PC-9 (cell line): Measurements from ENCODE around the gene ZNF43. TPM values are rescaled to one million over a fixed set of nuclear protein-coding genes. Genes with fewer than 3 reads are reported as not detected.
"Not testable (repeated sequence)": the region's sequence is repeated elsewhere in the genome, so short reads cannot be mapped to it uniquely, and the experiment has no call there.

Experiments used
- Bru-seq: library from RNA; stranded (reverse); fragments of 400-500 nt; gene quantifications from one replicate; lab custom pipeline; 2021; lab: Mats Ljungman, UMichigan
- BruChase-seq, 2 experiments: library from RNA; stranded (reverse); fragments of 400-500 nt; gene quantifications; one replicate each; lab custom pipeline; 2021; lab: Mats Ljungman, UMichigan
- BruUV-seq: library from RNA; stranded (reverse); fragments of 400-500 nt; replicated peaks from 2 replicates; lab custom pipeline; 2021; lab: Mats Ljungman, UMichigan
- CTCF ChIA-PET: fragments of 300-600 bp; sonication (Branson Sonifier 250); formaldehyde crosslinking; loops from one replicate; lab custom pipeline; 2022; ENCODE audit warnings: antibody characterized with exemption; lab: Charles Lee
- POLR2A ChIA-PET: fragments of 300-600 bp; sonication (Branson Sonifier 250); formaldehyde crosslinking; loops from one replicate; lab custom pipeline; 2022; ENCODE audit warnings: antibody characterized with exemption; ENCODE audit not compliant: unreplicated experiment; lab: Charles Lee
- DNase-seq, 2 experiments: peaks; one replicate each; pipeline versions ENCODE4 v3.0.0 to v3.0.0-alpha.2; 2015 to 2022; ENCODE audit warnings: mixed read lengths in 1 of 2
- H2AFZ ChIP-seq: fragments of 200-600 bp; sonication (generic); 2 replicates; pipeline ENCODE4 v1.8.1; 2017; ENCODE audit warnings: antibody characterized with exemption
- H3F3A ChIP-seq: fragments of 200-600 bp; sonication (generic); 2 replicates; pipeline ENCODE4 v1.8.1; 2017; ENCODE audit warnings: antibody characterized with exemption, mild to moderate bottlenecking, low read depth; ENCODE audit not compliant: insufficient read depth
- H3K27ac ChIP-seq: fragments of 200-600 bp; sonication (generic); 2 replicates; pipeline ENCODE4 v1.6.1; 2016; ENCODE audit warnings: mixed run types
- H3K27me3 ChIP-seq: fragments of 200-600 bp; sonication (generic); 2 replicates; pipeline ENCODE4 v1.6.1; 2016; ENCODE audit warnings: low read depth, mixed run types; ENCODE audit not compliant: insufficient read depth
- H3K36me3 ChIP-seq: fragments of 200-600 bp; sonication (generic); 2 replicates; pipeline ENCODE4 v1.6.1; 2016; ENCODE audit warnings: low read depth, mixed run types
- H3K4me1 ChIP-seq: fragments of 200-600 bp; sonication (generic); replicated peaks from 2 replicates; pipeline ENCODE4 v1.6.1; 2016; ENCODE audit warnings: mixed run types; ENCODE audit not compliant: insufficient read depth
- H3K4me2 ChIP-seq: fragments of 200-600 bp; sonication (generic); 2 replicates; pipeline ENCODE4 v1.6.1; 2017; ENCODE audit warnings: mixed run types
- H3K4me3 ChIP-seq: fragments of 200-600 bp; sonication (generic); 2 replicates; pipeline ENCODE4 v1.6.1; 2016; ENCODE audit warnings: mixed run types
- H3K79me2 ChIP-seq: fragments of 200-600 bp; sonication (generic); 2 replicates; pipeline ENCODE4 v1.6.1; 2017; ENCODE audit warnings: low read depth, mixed run types
- H3K9me2 ChIP-seq: fragments of 200-600 bp; sonication (generic); 2 replicates; pipeline ENCODE4 v1.8.1; 2017; ENCODE audit warnings: mild to moderate bottlenecking; ENCODE audit not compliant: insufficient read depth
- H3K9me3 ChIP-seq: fragments of 200-600 bp; sonication (generic); 2 replicates; pipeline ENCODE4 v1.8.1; 2016; ENCODE audit warnings: low read depth; ENCODE audit not compliant: insufficient read depth
- H4K20me1 ChIP-seq: fragments of 200-600 bp; sonication (generic); 2 replicates; pipeline ENCODE4 v1.8.1; 2017; ENCODE audit not compliant: insufficient read depth
- EZH2 ChIP-seq: fragments of 200-600 bp; sonication (generic); IDR thresholded peaks from 2 replicates; pipeline ENCODE4 v1.8.0; 2017; ENCODE audit warnings: antibody characterized with exemption, low read depth
- intact Hi-C: fragments of 100-400 bp; cut with micrococcal nuclease; formaldehyde crosslinking; loops from one replicate; pipeline ENCODE4 v1.10.0; 2022; ENCODE audit not compliant: unreplicated experiment
- long read RNA-seq: library from polyadenylated mRNA; stranded (forward); transcript quantifications from one replicate; pipeline ENCODE4 v2.0.0, GENCODE V29; 2022
- total RNA-seq: library from RNA; stranded (reverse); gene quantifications from 2 replicates; pipeline ENCODE4 v1.2.3, GENCODE V29; 2021
- TF ChIP-seq, protein P1 (sequence below): fragments of 200-600 bp; sonication (generic); conservative IDR thresholded peaks from 2 replicates; pipeline ENCODE4 v1.6.1; 2017; ENCODE audit warnings: mixed run types, antibody characterized with exemption, mild to moderate bottlenecking, moderate library complexity

The ZNF43 gene
- total RNA-seq (9.0 and 14.8 TPM in 2 replicates), Bru-seq, nascent RNA (percentile 87 among the genes with signal in this experiment), BruChase-seq, experiment 1, labeled RNA remaining after a 2-hour chase (percentile 71 among the genes with signal in this experiment), BruChase-seq, experiment 2, labeled RNA remaining after a 6-hour chase (percentile 65 among the genes with signal in this experiment)
- long read RNA-seq, partial matches to known transcripts, result 0 of 7 reads
- long read RNA-seq, other reads (novel, unspliced or antisense), result 4 of 7 reads

DNA sequence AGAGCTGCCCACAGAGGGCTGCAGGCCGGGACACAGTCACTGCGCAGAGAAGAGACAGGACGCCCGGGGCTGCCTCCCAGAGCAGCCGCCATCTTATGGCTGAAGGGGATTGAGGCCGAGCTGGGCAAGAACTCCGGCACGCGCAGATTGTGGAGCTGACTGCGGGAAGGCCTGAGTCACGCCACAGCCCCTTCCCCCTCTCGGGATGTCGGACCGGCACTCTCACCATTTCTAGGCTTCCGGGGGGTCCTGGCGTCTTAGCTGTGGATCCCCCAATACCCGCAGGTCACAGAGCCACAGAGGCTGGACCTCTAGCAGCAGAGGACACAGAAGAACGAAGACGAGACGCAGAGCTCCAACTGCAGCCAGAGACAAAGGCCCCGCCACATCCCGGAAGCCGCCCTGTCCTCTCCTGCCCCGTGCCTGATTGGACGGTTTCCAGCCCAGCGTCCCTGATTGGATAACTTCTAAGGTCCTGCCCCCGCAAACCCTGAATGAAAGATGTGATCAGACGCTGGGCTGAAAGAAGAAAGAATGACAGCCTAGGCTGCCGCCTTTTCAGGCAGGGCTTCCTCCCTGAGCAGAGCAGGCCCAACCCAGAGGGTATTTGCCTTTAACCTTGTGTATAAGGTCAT is at the start of gene ZNF43:
Gene ZNF43 (minus strand): TSS at position 373 of the 635 bp plus-strand sequence. CDS start 144 bp downstream, at position 229.
- intact Hi-C loops, result loop anchor here (5.0 kb wide), 1 partner anchor 329 kb away; the partner anchor contains the start of gene ZNF429
- Histone ChIP-seq H3K9me2 (no peaks in the 10 kb centered on the region), H3K4me3 (peak within 1 kb of the TSS; percentile 77), H2AFZ (peak within 1 kb of the TSS; percentile 95), H3K79me2 (peaks cover 13% of the 10 kb centered on the region), H3K4me1 (0 out of 2 replicates have a peak, but pooled peaks cover 3% of the 10 kb centered on the region), H3K36me3 (peaks cover 13% of the 10 kb centered on the region; the same call in 1 of the 2 replicates), H3F3A (peaks cover 10% of the 10 kb centered on the region; the same call in 1 of the 2 replicates), H3K27me3 (no peaks in the 10 kb centered on the region), H3K4me2 (peak within 1 kb of the TSS; percentile 73), H3K9me3 (peaks cover 30% of the 10 kb centered on the region), H3K27ac (peak within 1 kb of the TSS; percentile 67), H4K20me1 (no peaks in the 10 kb centered on the region)
- TF ChIP-seq EZH2, result no peak
- TF ChIP-seq, protein P1, sequence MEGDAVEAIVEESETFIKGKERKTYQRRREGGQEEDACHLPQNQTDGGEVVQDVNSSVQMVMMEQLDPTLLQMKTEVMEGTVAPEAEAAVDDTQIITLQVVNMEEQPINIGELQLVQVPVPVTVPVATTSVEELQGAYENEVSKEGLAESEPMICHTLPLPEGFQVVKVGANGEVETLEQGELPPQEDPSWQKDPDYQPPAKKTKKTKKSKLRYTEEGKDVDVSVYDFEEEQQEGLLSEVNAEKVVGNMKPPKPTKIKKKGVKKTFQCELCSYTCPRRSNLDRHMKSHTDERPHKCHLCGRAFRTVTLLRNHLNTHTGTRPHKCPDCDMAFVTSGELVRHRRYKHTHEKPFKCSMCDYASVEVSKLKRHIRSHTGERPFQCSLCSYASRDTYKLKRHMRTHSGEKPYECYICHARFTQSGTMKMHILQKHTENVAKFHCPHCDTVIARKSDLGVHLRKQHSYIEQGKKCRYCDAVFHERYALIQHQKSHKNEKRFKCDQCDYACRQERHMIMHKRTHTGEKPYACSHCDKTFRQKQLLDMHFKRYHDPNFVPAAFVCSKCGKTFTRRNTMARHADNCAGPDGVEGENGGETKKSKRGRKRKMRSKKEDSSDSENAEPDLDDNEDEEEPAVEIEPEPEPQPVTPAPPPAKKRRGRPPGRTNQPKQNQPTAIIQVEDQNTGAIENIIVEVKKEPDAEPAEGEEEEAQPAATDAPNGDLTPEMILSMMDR, result no peak
- BruUV-seq, result no TSS peak
- CTCF ChIA-PET, result no interaction called here
- POLR2A ChIA-PET, result interaction anchor here (0.6 to 1.0 kb wide), 3 partner anchors 16 to 665 kb away, joined by 3 to 10 read pairs (median 3); no protein-coding TSS in a partner anchor
- peak; percentile 89 for DNase-seq

DNA sequence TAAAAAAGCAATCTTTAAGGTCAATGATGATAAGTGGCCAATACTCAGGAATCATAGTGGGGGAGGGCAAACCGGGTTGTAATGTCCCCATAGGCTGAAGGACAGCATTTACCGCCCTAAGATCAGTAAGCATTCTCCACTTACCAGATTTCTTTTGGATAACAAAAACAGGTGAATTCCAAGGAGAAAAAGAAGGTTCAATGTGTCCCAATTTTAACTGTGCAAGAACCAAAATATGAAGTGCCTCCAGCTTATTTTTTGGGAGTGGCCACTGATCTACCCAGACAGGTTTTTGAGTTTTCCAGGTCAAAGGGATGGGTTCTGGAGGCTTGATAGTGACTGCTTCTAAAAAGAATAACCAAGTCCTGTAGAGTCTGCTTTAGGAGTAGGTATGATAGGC is 49.5 kb upstream of the ZNF43 start:
- H3K36me3 ChIP-seq, POLR2A ChIA-PET, H2AFZ ChIP-seq, H3K4me3 ChIP-seq, H3K9me2 ChIP-seq, BruUV-seq, H3K27ac ChIP-seq, H3K79me2 ChIP-seq, H4K20me1 ChIP-seq, CTCF ChIA-PET, H3K9me3 ChIP-seq, DNase-seq, H3K4me1 ChIP-seq, H3K4me2 ChIP-seq, H3F3A ChIP-seq, intact Hi-C loops: not testable (repeated sequence)
- H3K27me3 ChIP-seq, result peaks cover 47% of the 10 kb centered on the region

DNA sequence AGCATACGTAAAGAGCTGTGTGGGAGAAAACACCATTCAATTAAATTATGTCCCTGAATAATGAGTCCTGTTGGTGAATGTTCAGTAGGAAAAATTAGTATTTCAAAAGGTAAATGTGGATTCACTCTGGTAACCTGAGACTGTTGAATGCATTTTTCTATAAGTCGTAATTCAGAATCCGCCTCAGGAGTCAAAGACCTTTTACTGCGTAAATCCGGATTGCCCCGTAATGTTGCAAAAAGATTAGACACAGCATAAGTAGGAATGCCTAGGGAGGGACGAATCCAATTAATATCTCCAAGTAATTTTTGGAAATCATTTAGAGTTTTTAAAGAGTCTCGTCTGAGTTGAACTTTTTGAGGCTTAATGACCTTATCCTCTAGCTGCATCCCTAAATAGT is 48.8 kb upstream of the ZNF43 start:
- POLR2A ChIA-PET, H3K27ac ChIP-seq, BruUV-seq: not testable (repeated sequence)

DNA sequence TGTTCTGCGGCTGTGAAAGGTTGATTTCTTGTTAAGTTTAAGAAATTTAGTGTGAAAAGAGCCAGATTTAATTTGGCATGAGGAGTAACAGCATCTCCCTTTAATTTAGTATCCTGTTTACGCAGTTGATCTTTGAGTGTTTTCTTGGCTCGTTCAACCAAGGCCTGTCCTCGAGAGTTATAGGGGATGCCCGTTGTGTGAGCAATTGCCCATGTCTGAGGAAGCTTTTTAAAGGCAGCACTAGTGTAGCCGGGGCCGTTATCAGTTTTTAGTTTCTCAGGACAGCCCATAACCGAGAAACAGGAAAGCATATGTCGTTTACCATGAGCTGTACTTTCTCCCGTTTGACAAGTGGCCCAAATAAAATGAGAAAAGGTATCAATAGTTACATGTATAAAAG is 47.5 kb upstream of the ZNF43 start:
- H3K4me2 ChIP-seq, result no peak overlapping the region
- no TSS peak for BruUV-seq
- no peaks in the 10 kb centered on the region for H3K9me2 ChIP-seq
- no peak for DNase-seq
- POLR2A ChIA-PET, result no interaction called here
- H2AFZ ChIP-seq, result no peak overlapping the region
- H4K20me1 ChIP-seq, result no peaks in the 10 kb centered on the region
- H3F3A ChIP-seq, result no peaks in the 10 kb centered on the region
- peaks cover 4% of the 10 kb centered on the region; the same call in 1 of the 2 replicates for H3K9me3 ChIP-seq
- TF ChIP-seq, protein P1, result no peak
- no peak for TF ChIP-seq EZH2
- no peak overlapping the region for H3K4me3 ChIP-seq
- no peaks in the 10 kb centered on the region for H3K4me1 ChIP-seq
- peaks cover 47% of the 10 kb centered on the region for H3K27me3 ChIP-seq
- CTCF ChIA-PET, result interaction anchor here (0.6 kb wide), 1 partner anchor 1682 kb away, joined by 3 read pairs; no protein-coding TSS in a partner anchor
- no peak overlapping the region for H3K27ac ChIP-seq
- H3K79me2 ChIP-seq, result no peaks in the 10 kb centered on the region
- H3K36me3 ChIP-seq, result no peaks in the 10 kb centered on the region
- intact Hi-C loops, result no loop called here

More for the DNA sequence above, 48.8 kb upstream of the ZNF43 start:
- H3K4me3 ChIP-seq, intact Hi-C loops, H3F3A ChIP-seq, H3K79me2 ChIP-seq, H3K9me2 ChIP-seq, H3K4me2 ChIP-seq, H3K36me3 ChIP-seq, H3K4me1 ChIP-seq, H4K20me1 ChIP-seq, H3K9me3 ChIP-seq, H2AFZ ChIP-seq, DNase-seq, CTCF ChIA-PET: not testable (repeated sequence)
- H3K27me3 ChIP-seq, result peaks cover 47% of the 10 kb centered on the region
